PC-9 (cell line): ENCODE data around the gene CMC1.

Experiments
- CTCF ChIP-seq: fragments of 200-600 bp; sonication (generic); conservative IDR thresholded peaks from 2 replicates; pipeline ENCODE4 v1.6.1; 2017; ENCODE audit warnings: mixed run types, antibody characterized with exemption, mild to moderate bottlenecking, moderate library complexity
- EZH2 ChIP-seq: fragments of 200-600 bp; sonication (generic); IDR thresholded peaks from 2 replicates; pipeline ENCODE4 v1.8.0; 2017; ENCODE audit warnings: antibody characterized with exemption, low read depth

GRCh38 chr3:28287046-28287445 lies 45.6 kb downstream of the CMC1 start:
- TF ChIP-seq CTCF: no peak
- TF ChIP-seq EZH2: no peak
